Measurements from ENCODE around the gene RASAL2. TPM values are rescaled to one million over a fixed set of nuclear protein-coding genes. Genes with fewer than 3 reads are reported as not detected.

RASAL2 gene
- total and polyA plus RNA-seq, 2 donors (not counting 1 experiment from before 2014, with no cell fraction given) = 0.12 TPM; not detected in 1

DNA sequence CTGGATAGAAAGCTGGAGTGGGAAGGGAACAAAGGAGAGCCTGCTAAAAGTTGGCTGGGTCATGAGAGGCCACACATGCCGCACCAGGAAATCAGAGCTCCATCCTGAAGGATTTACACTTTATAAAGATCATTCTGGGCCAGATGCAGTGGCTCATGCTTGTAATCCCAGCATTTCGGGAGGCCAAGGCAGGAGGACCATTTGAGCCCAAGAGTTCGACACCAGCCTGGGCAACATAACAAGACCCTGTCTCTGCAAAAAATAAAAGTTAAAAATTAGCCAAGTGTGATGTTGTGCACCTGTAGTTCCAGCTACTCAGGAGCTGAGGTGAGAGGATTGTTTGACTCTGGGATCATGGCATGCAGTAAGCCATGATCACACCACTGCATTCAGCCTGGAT lies 28.7 kb upstream of the RASAL2 start:
- H3K9ac ChIP-seq (ENCODE audit: low read length) = no peak overlapping the region
- ATAC-seq (ENCODE audit: low read depth) = no peak
- H3K27me3 ChIP-seq (replicated peaks in 1 of 4; ENCODE audit: control extremely low read depth in 1 of 4, control insufficient read depth in 3 of 4, insufficient read depth in 4 of 4, low read length in 3 of 4) = no peaks in the 10 kb centered on the region
- H3K4me3 ChIP-seq (ENCODE audit: control extremely low read depth in 1 of 5, extremely low read depth in 1 of 5, insufficient read depth in 1 of 5, low read depth in 2 of 5, low read length in 4 of 5) = no peak overlapping the region
- H3K27ac Mint-ChIP-seq = no peak overlapping the region
- no peak overlapping the region for H2AFZ ChIP-seq (ENCODE audit: insufficient read depth, low read depth, low read length, poor library complexity, severe bottlenecking)
- no peak overlapping the region for H3K4me3 Mint-ChIP-seq
- H3K27ac ChIP-seq (ENCODE audit: low read length in 2 of 2) = no peak overlapping the region
- H3K36me3 ChIP-seq (replicated peaks in 1 of 2; ENCODE audit: control extremely low read depth in 1 of 2, control insufficient read depth in 1 of 2, extremely low read depth in 1 of 2, insufficient read depth in 2 of 2, low read length in 1 of 2) = no peaks in the 10 kb centered on the region
- TF ChIP-seq EZH2 (IDR thresholded peaks at IDR 0.05; ENCODE audit: borderline replicate concordance, insufficient read depth, low read depth, low read length, poor library complexity, severe bottlenecking) = no peak
- TF ChIP-seq, protein P1, sequence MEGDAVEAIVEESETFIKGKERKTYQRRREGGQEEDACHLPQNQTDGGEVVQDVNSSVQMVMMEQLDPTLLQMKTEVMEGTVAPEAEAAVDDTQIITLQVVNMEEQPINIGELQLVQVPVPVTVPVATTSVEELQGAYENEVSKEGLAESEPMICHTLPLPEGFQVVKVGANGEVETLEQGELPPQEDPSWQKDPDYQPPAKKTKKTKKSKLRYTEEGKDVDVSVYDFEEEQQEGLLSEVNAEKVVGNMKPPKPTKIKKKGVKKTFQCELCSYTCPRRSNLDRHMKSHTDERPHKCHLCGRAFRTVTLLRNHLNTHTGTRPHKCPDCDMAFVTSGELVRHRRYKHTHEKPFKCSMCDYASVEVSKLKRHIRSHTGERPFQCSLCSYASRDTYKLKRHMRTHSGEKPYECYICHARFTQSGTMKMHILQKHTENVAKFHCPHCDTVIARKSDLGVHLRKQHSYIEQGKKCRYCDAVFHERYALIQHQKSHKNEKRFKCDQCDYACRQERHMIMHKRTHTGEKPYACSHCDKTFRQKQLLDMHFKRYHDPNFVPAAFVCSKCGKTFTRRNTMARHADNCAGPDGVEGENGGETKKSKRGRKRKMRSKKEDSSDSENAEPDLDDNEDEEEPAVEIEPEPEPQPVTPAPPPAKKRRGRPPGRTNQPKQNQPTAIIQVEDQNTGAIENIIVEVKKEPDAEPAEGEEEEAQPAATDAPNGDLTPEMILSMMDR (IDR thresholded peaks at IDR 0.05) = no peak
- H3K4me1 Mint-ChIP-seq = peaks cover 10% of the 10 kb centered on the region
- H4K20me1 ChIP-seq (ENCODE audit: control insufficient read depth, insufficient read depth, low read length, poor library complexity, severe bottlenecking) = no peaks in the 10 kb centered on the region
- intact Hi-C loops (cut with micrococcal nuclease) = no loop called here
- ChIA-PET CTCF (no interaction called here), POLR2A (no interaction called here)
- no peak for DNase-seq
- H3K4me1 ChIP-seq (ENCODE audit: control insufficient read depth in 2 of 2, insufficient read depth in 2 of 2, low read length in 2 of 2) = peaks cover 0 to 8% of the 10 kb centered on the region in 2 donors
- WGBS (ENCODE audit: insufficient coverage) = 90% methylated on average over 3 of the region's 3 CpGs
- H3K9me3 ChIP-seq (ENCODE audit: control extremely low read depth in 1 of 3, control insufficient read depth in 2 of 3, insufficient read depth in 1 of 3, low read length in 2 of 3) = no peaks in the 10 kb centered on the region
- no peaks in the 10 kb centered on the region for H3K9me3 Mint-ChIP-seq (ENCODE audit: insufficient read depth)
- no peaks in the 10 kb centered on the region for H3K79me2 ChIP-seq (ENCODE audit: control insufficient read depth, insufficient read depth, low read length)
- no peak overlapping the region for H3K4me2 ChIP-seq (replicated peaks; ENCODE audit: low read depth, low read length, poor library complexity, severe bottlenecking)
- peaks cover 6% of the 10 kb centered on the region for H3K27me3 Mint-ChIP-seq

GRCh38 chr1:178066296-178066907 lies 27.5 kb upstream of the RASAL2 start:
- Mint-ChIP-seq H3K4me1 (peaks cover 10% of the 10 kb centered on the region), H3K9me3 (ENCODE audit: insufficient read depth) (no peaks in the 10 kb centered on the region), H3K27ac (no peak overlapping the region), H3K27me3 (no peaks in the 10 kb centered on the region), H3K4me3 (no peak overlapping the region)
- WGBS (ENCODE audit: insufficient coverage) = 97% methylated on average over 4 of the region's 8 CpGs
- Histone ChIP-seq H3K4me2 (replicated peaks; ENCODE audit: low read depth, low read length, poor library complexity, severe bottlenecking) (no peak overlapping the region), H3K4me1 (ENCODE audit: control insufficient read depth in 2 of 2, insufficient read depth in 2 of 2, low read length in 2 of 2) (peaks cover 0 to 8% of the 10 kb centered on the region in 2 donors), H3K27me3 (replicated peaks in 1 of 4; ENCODE audit: control extremely low read depth in 1 of 4, control insufficient read depth in 3 of 4, insufficient read depth in 4 of 4, low read length in 3 of 4) (no peaks in the 10 kb centered on the region), H3K9ac (ENCODE audit: low read length) (no peak overlapping the region), H3K79me2 (ENCODE audit: control insufficient read depth, insufficient read depth, low read length) (no peaks in the 10 kb centered on the region), H3K27ac (ENCODE audit: low read length in 2 of 2) (no peak overlapping the region), H4K20me1 (ENCODE audit: control insufficient read depth, insufficient read depth, low read length, poor library complexity, severe bottlenecking) (no peaks in the 10 kb centered on the region), H3K9me3 (ENCODE audit: control extremely low read depth in 1 of 3, control insufficient read depth in 2 of 3, insufficient read depth in 1 of 3, low read length in 2 of 3) (no peaks in the 10 kb centered on the region), H3K4me3 (ENCODE audit: control extremely low read depth in 1 of 5, extremely low read depth in 1 of 5, insufficient read depth in 1 of 5, low read depth in 2 of 5, low read length in 4 of 5) (no peak overlapping the region), H3K36me3 (replicated peaks in 1 of 2; ENCODE audit: control extremely low read depth in 1 of 2, control insufficient read depth in 1 of 2, extremely low read depth in 1 of 2, insufficient read depth in 2 of 2, low read length in 1 of 2) (no peaks in the 10 kb centered on the region), H2AFZ (ENCODE audit: insufficient read depth, low read depth, low read length, poor library complexity, severe bottlenecking) (no peak overlapping the region)
- intact Hi-C loops (cut with micrococcal nuclease) = no loop called here
- DNase-seq (no peak), ATAC-seq (ENCODE audit: low read depth) (no peak)
- no peak for TF ChIP-seq EZH2 (IDR thresholded peaks at IDR 0.05; ENCODE audit: borderline replicate concordance, insufficient read depth, low read depth, low read length, poor library complexity, severe bottlenecking)
- TF ChIP-seq, protein P1 (IDR thresholded peaks at IDR 0.05) = no peak
- CTCF ChIA-PET = no interaction called here
- POLR2A ChIA-PET = no interaction called here
